VCaP (cell line): ENCODE results near the gene IGSF9.

ENCODE experiments used
- H3K27ac ChIP-seq: fragments of 450-650 bp; 2 replicates; pipeline ENCODE4 v1.5.1; 2017
- CTCF ChIP-seq: fragments of 450-650 bp; conservative IDR thresholded peaks from 2 replicates; pipeline ENCODE4 v1.5.1; 2017; ENCODE audit warnings: mild to moderate bottlenecking, moderate library complexity

The IGSF9 gene

GRCh38 chr1:159961636-159962035, 16.2 kb upstream of the IGSF9 start:
- no peak for TF ChIP-seq CTCF
- no peak overlapping the region for H3K27ac ChIP-seq

DNA sequence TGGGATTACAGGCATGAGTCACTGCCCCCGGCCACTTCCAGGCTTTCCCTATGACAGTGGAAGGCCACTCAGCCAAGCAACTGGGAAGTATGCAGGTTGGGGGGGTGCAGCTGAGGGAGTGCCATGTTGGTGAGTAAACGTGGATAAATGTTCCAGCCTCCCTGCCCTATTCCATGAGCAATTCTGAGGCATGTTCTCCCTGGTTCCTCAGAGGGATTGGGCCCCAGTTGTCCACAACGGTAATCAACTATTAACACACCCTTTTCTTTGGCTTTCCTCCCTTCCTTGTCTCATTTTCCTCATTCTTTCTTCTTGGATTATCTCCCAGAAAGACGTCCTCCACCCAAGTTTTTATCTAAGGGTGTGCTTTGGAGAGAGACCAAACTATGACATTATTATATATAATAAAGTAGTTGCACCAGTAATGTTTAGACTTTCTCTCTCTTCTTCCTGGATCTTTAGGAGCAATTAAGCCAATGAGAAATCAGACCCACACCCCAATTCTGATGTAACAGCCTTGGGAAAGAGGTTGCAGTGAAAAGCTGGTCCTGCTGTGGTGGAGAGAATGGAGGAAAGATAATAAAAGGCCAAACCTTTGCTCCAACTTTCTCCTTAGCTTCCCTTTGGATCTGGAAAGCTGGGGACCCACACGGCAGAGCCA, 15.4 kb upstream of the IGSF9 start:
- no peak for TF ChIP-seq CTCF
- H3K27ac ChIP-seq, result no peak overlapping the region

DNA sequence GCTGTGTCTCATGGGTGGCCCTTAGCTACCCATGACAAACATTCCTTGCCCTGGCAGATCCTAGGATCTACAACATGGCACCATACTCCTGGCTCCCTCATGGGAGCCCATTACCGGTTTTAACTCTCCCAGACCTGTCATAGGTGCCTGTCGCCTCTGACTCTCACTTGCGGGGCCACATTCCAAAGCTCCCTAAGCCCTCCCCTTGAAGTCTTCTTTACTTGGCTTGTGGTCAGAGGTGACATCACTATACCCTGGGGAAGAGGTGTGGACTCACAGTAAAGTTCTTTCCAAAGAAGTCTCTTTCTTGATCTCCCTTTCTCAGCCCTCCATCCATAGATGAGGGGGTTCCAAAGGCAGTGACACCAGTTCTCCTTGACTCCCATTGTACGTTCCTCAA, 14.0 kb upstream of the IGSF9 start:
- TF ChIP-seq CTCF, result no peak

GRCh38 chr1:159958719-159959380, 13.4 kb upstream of the IGSF9 start:
- H3K27ac ChIP-seq, result peak overlapping the region; percentile 81
- TF ChIP-seq CTCF, result no peak

More for the DNA sequence above, 14.0 kb upstream of the IGSF9 start:
- H3K27ac ChIP-seq, result no peak overlapping the region

GRCh38 chr1:159957824-159958268, 12.4 kb upstream of the IGSF9 start:
- TF ChIP-seq CTCF, result no peak
- H3K27ac ChIP-seq, result peak overlapping the region; percentile 81

- no peak overlapping the region for H3K27ac ChIP-seq
- no peak for TF ChIP-seq CTCF
Measured at GRCh38 chr1:159955456-159955855, 10.0 kb upstream of the IGSF9 start.

GRCh38 chr1:159953536-159954515, 8.4 kb upstream of the IGSF9 start, which contains the start of gene SLAMF9:
SLAMF9 (minus strand) TSS chr1:159954237; CDS start chr1:159954137, 100 bp downstream.
- H3K27ac ChIP-seq, result no peak within 1 kb of the TSS
- TF ChIP-seq CTCF, result no peak
